ENCODE measurements around the gene BMPR1B.
"Not testable (repeated sequence)": the region's sequence is repeated elsewhere in the genome, so short reads cannot be mapped to it uniquely, and the experiment has no call there.

The BMPR1B gene

GRCh38 chr4:95161781-95162469 lies 404.2 kb downstream of the BMPR1B start:
- H3K27ac ChIP-seq: no peak overlapping the region
- DNase-seq (ENCODE audit: low read depth, low spot score): no peak

- H3K27ac ChIP-seq: no peak overlapping the region
- DNase-seq (ENCODE audit: low read depth, low spot score): no peak
Observed at GRCh38 chr4:95162867-95163266, 405.1 kb downstream of the BMPR1B start.

GRCh38 chr4:95165926-95166524 lies 408.3 kb downstream of the BMPR1B start:
- H3K27ac ChIP-seq: no peak overlapping the region
- DNase-seq (ENCODE audit: low read depth, low spot score): peak; percentile 6

GRCh38 chr4:95167805-95168204 lies 410.1 kb downstream of the BMPR1B start:
- no peak for DNase-seq (ENCODE audit: low read depth, low spot score)
- H3K27ac ChIP-seq: no peak overlapping the region

- no peak for DNase-seq (ENCODE audit: low read depth, low spot score)
- H3K27ac ChIP-seq: no peak overlapping the region
Observed at GRCh38 chr4:95170176-95170575, 412.4 kb downstream of the BMPR1B start.

- not testable (repeated sequence) for DNase-seq (ENCODE audit: low read depth, low spot score); H3K27ac ChIP-seq
Observed at GRCh38 chr4:95171377-95171776, 413.6 kb downstream of the BMPR1B start.

- no peak overlapping the region for H3K27ac ChIP-seq
- no peak for DNase-seq (ENCODE audit: low read depth, low spot score)
Observed at GRCh38 chr4:95178938-95179337, 421.2 kb downstream of the BMPR1B start.

GRCh38 chr4:95180531-95181242 lies 422.9 kb downstream of the BMPR1B start:
- no peak overlapping the region for H3K27ac ChIP-seq
- no peak for DNase-seq (ENCODE audit: low read depth, low spot score)

- no peak overlapping the region for H3K27ac ChIP-seq
Observed at GRCh38 chr4:95181243-95181995, 423.7 kb downstream of the BMPR1B start.

GRCh38 chr4:95181996-95182306 lies 424.2 kb downstream of the BMPR1B start:
- H3K27ac ChIP-seq: no peak overlapping the region
- no peak for DNase-seq (ENCODE audit: low read depth, low spot score)

More at GRCh38 chr4:95181243-95181995, 423.7 kb downstream of the BMPR1B start:
- DNase-seq (ENCODE audit: low read depth, low spot score): no peak

- H3K27ac ChIP-seq: no peak overlapping the region
- no peak for DNase-seq (ENCODE audit: low read depth, low spot score)
Observed at GRCh38 chr4:95183656-95184408, 426.1 kb downstream of the BMPR1B start.

- H3K27ac ChIP-seq: no peak overlapping the region
- DNase-seq (ENCODE audit: low read depth, low spot score): no peak
Observed at GRCh38 chr4:95186666-95187065, 428.9 kb downstream of the BMPR1B start.

- DNase-seq (ENCODE audit: low read depth, low spot score): no peak
- no peak overlapping the region for H3K27ac ChIP-seq
Observed at GRCh38 chr4:95188701-95189370, 431.1 kb downstream of the BMPR1B start.

GRCh38 chr4:95190751-95191436 lies 433.1 kb downstream of the BMPR1B start:
- no peak for DNase-seq (ENCODE audit: low read depth, low spot score)
- no peak overlapping the region for H3K27ac ChIP-seq

GRCh38 chr4:95191537-95191936 lies 433.8 kb downstream of the BMPR1B start:
- DNase-seq (ENCODE audit: low read depth, low spot score): no peak
- H3K27ac ChIP-seq: no peak overlapping the region

GRCh38 chr4:95193391-95194224 lies 435.9 kb downstream of the BMPR1B start:
- H3K27ac ChIP-seq: no peak overlapping the region
- no peak for DNase-seq (ENCODE audit: low read depth, low spot score)

- DNase-seq (ENCODE audit: low read depth, low spot score): no peak
- H3K27ac ChIP-seq: no peak overlapping the region
Observed at GRCh38 chr4:95197353-95197752, 439.6 kb downstream of the BMPR1B start.

GRCh38 chr4:95198961-95199360 lies 441.2 kb downstream of the BMPR1B start:
- H3K27ac ChIP-seq: no peak overlapping the region
- no peak for DNase-seq (ENCODE audit: low read depth, low spot score)

All from epithelial cell of prostate (primary cell).